ENCODE data around the gene SLC25A46.

Gene SLC25A46

DNA sequence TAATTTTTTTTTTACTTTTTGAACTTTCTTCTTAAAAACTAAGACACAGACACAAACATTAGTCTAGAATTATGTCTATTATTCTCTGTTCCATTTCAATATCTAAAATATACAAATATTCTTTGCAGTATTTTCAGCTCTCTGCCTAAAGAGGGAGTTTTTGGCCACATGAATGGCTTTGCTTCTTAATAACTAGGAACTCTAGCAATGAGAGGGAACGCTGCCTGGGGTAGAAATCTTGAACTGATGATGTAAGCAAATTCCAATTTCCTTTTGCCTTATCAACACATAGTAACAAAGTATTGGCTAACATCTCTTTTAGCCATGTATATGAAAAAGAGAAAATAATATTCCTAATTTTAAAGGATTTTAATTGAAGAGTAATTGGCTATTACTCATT, 51.9 kb downstream of the SLC25A46 start (continued):
- TF ChIP-seq ZNF626 (tag by site-specific recombination; IDR thresholded peaks at IDR 0.05): no peak

DNA sequence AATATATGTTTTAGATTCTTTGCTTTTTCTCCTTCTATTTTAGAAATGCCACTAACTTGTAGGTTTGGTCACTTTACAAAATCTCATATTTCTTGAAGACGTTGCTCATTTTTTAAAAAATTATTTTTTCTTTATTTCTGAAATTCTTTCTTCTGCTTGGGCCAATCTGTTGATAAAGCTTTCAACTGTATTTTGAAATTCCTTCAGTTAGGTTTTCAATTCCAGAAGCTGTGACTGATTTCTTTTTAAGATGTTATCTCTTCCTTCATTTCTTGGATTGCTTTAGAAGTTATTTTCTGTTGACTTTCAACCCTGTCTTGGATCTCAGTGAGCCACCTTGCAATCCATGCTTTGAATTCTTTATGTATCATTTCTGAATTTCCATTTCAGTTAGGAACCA, 64.2 kb downstream of the SLC25A46 start:
- H3K4me3 ChIP-seq (ENCODE audit: low read depth, low read length): no peak overlapping the region
- ChIA-PET POLR2A (no interaction called here), CTCF (interaction anchor here (0.7 kb wide), 1 partner anchor 31 kb away, joined by 3 read pairs; no protein-coding TSS in a partner anchor)
- no peaks in the 10 kb centered on the region for H3K4me1 ChIP-seq (ENCODE audit: control insufficient read depth, insufficient read depth, low read length)
- no peak for TF ChIP-seq ZNF133 (tag by site-specific recombination; IDR thresholded peaks at IDR 0.05)
- no peak for TF ChIP-seq ZNF654 (tag by site-specific recombination; IDR thresholded peaks at IDR 0.05; ENCODE audit: low read depth)
- no peak for TF ChIP-seq FEZF1 (tag by site-specific recombination; IDR thresholded peaks at IDR 0.05)
- TF ChIP-seq, protein P1, sequence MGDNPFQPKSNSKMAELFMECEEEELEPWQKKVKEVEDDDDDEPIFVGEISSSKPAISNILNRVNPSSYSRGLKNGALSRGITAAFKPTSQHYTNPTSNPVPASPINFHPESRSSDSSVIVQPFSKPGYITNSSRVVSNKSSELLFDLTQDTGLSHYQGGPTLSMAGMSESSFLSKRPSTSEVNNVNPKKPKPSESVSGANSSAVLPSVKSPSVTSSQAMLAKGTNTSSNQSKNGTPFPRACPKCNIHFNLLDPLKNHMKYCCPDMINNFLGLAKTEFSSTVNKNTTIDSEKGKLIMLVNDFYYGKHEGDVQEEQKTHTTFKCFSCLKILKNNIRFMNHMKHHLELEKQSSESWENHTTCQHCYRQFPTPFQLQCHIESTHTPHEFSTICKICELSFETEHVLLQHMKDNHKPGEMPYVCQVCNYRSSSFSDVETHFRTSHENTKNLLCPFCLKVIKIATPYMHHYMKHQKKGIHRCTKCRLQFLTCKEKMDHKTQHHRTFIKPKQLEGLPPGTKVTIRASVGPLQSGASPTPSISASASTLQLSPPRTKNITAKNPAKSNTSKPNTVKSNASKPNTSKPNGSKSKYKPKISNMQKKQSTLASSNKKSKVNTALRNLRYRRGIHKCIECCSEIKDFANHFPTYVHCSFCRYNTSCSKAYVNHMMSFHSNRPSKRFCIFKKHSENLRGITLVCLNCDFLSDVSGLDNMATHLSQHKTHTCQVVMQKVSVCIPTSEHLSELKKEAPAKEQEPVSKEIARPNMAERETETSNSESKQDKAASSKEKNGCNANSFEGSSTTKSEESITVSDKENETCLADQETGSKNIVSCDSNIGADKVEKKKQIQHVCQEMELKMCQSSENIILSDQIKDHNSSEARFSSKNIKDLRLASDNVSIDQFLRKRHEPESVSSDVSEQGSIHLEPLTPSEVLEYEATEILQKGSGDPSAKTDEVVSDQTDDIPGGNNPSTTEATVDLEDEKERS (tag by site-specific recombination; IDR thresholded peaks at IDR 0.05): no peak
- no peaks in the 10 kb centered on the region for H3K36me3 ChIP-seq (ENCODE audit: control insufficient read depth in 2 of 2, insufficient read depth in 1 of 2, low read length in 2 of 2)
- no peak overlapping the region for H3K27ac ChIP-seq (ENCODE audit: extremely low read depth, low read depth, low read length)
- no peaks in the 10 kb centered on the region for H3K9me3 ChIP-seq (ENCODE audit: control insufficient read depth, insufficient read depth, low read depth, low read length)

DNA sequence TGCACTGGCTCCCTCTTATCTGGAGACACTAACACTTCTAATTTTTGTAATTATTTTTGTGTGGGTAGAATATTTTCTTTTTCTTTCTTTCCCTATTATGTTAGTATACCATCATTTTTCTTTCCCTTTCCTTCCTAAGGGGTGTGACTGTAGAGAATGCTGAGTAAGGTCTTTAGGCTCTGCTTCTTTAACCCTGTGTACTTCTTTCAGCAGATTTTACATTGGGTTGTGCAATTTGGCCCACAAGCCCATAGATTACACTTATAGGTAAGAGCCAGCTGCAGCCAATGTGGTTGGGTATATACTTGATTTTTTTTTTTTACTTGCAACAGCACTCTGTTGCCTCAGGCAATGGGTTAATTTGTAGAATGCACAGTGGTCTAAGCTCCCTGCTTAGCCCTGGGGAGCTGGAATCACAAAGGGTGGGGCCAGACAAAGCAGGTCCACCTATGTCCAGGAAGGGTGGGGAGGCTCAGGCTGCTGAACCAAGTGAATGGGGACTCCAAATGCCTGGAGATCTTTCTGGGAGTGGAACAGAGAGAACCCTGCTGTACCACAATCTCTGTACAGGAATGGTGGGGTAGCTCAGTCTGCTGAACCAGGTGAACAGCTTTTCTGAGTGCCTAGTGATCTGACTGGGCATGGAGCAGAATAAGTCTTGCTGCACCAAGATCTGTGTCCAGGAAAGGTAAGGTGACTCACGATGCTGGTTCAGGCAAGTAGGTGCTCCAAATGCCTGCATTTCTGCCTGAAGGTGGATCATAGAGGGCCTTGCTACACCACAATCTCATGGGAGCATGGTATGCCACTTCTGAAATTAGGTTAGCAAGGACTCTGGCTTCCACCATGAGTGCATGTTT, 64.9 kb downstream of the SLC25A46 start:
- CTCF ChIA-PET: no interaction called here
- Histone ChIP-seq H3K36me3 (ENCODE audit: control insufficient read depth in 2 of 2, insufficient read depth in 1 of 2, low read length in 2 of 2) (no peaks in the 10 kb centered on the region), H3K9me3 (ENCODE audit: control insufficient read depth, insufficient read depth, low read depth, low read length) (no peaks in the 10 kb centered on the region), H3K27ac (ENCODE audit: extremely low read depth, low read depth, low read length) (no peak overlapping the region), H3K4me1 (ENCODE audit: control insufficient read depth, insufficient read depth, low read length) (no peaks in the 10 kb centered on the region), H3K4me3 (ENCODE audit: low read depth, low read length) (no peak overlapping the region)
- TF ChIP-seq, protein P2, sequence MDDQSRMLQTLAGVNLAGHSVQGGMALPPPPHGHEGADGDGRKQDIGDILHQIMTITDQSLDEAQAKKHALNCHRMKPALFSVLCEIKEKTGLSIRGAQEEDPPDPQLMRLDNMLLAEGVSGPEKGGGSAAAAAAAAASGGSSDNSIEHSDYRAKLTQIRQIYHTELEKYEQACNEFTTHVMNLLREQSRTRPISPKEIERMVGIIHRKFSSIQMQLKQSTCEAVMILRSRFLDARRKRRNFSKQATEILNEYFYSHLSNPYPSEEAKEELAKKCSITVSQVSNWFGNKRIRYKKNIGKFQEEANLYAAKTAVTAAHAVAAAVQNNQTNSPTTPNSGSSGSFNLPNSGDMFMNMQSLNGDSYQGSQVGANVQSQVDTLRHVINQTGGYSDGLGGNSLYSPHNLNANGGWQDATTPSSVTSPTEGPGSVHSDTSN (CRISPR knock-in tag; IDR thresholded peaks at IDR 0.05): no peak
- no peak for TF ChIP-seq SP3 (tag by site-specific recombination; IDR thresholded peaks at IDR 0.05)
- TF ChIP-seq, protein P3, sequence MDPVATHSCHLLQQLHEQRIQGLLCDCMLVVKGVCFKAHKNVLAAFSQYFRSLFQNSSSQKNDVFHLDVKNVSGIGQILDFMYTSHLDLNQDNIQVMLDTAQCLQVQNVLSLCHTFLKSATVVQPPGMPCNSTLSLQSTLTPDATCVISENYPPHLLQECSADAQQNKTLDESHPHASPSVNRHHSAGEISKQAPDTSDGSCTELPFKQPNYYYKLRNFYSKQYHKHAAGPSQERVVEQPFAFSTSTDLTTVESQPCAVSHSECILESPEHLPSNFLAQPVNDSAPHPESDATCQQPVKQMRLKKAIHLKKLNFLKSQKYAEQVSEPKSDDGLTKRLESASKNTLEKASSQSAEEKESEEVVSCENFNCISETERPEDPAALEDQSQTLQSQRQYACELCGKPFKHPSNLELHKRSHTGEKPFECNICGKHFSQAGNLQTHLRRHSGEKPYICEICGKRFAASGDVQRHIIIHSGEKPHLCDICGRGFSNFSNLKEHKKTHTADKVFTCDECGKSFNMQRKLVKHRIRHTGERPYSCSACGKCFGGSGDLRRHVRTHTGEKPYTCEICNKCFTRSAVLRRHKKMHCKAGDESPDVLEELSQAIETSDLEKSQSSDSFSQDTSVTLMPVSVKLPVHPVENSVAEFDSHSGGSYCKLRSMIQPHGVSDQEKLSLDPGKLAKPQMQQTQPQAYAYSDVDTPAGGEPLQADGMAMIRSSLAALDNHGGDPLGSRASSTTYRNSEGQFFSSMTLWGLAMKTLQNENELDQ (tag by site-specific recombination; IDR thresholded peaks at IDR 0.05; ENCODE audit: low read depth): no peak
- TF ChIP-seq, protein P4, sequence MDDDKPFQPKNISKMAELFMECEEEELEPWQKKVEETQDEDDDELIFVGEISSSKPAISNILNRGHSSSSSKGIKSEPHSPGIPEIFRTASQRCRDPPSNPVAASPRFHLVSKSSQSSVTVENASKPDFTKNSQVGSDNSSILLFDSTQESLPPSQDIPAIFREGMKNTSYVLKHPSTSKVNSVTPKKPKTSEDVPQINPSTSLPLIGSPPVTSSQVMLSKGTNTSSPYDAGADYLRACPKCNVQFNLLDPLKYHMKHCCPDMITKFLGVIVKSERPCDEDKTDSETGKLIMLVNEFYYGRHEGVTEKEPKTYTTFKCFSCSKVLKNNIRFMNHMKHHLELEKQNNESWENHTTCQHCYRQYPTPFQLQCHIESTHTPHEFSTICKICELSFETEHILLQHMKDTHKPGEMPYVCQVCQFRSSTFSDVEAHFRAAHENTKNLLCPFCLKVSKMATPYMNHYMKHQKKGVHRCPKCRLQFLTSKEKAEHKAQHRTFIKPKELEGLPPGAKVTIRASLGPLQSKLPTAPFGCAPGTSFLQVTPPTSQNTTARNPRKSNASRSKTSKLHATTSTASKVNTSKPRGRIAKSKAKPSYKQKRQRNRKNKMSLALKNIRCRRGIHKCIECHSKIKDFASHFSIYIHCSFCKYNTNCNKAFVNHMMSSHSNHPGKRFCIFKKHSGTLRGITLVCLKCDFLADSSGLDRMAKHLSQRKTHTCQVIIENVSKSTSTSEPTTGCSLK (tag by site-specific recombination; IDR thresholded peaks at IDR 0.05): no peak
- TF ChIP-seq ZBTB48 (tag by site-specific recombination; IDR thresholded peaks at IDR 0.05): no peak
- TF ChIP-seq ZNF792 (tag by site-specific recombination; IDR thresholded peaks at IDR 0.05): no peak
- no peak for TF ChIP-seq ZNF670 (tag by site-specific recombination; IDR thresholded peaks at IDR 0.05; ENCODE audit: low read depth)
- no peak for TF ChIP-seq ZNF830 (tag by site-specific recombination; IDR thresholded peaks at IDR 0.05; ENCODE audit: low read depth)
- no peak for TF ChIP-seq GLIS2 (tag by site-specific recombination; IDR thresholded peaks at IDR 0.05)
- TF ChIP-seq ZNF791 (tag by site-specific recombination; IDR thresholded peaks at IDR 0.05): no peak
- no peak for TF ChIP-seq SP2 (tag by site-specific recombination; IDR thresholded peaks at IDR 0.05)
- POLR2A ChIA-PET: no interaction called here

Measured in HEK293 (cell line).